Tibial artery (tissue), 4 donors: ENCODE measurements around the gene GAB3.

Experiments
- DNase-seq, 2 donors: peaks; one replicate each; pipeline ENCODE4 v3.0.0-alpha.2; 2019
- H3K27ac ChIP-seq, 2 donors: fragments of 200-600 bp; sonication (generic) in 1 of 2; 1 replicate in 1 of 2; 2 replicates in 1 of 2; pipeline ENCODE4 v1.5.1; 2018 to 2019; ENCODE audit warnings: mild to moderate bottlenecking in 1 of 2
- H3K27me3 ChIP-seq, 2 donors: fragments of 200-600 bp; sonication (generic) in 1 of 2; one replicate each; pipeline versions ENCODE4 v1.5.1 to v1.6.0; 2016 to 2019
- H3K36me3 ChIP-seq, 3 donors: fragments of 200-600 bp; sonication (generic) in 2 of 3; one replicate each; pipeline ENCODE4 v1.5.1; 2016 to 2019; ENCODE audit warnings: mild to moderate bottlenecking in 2 of 3
- H3K4me1 ChIP-seq, 4 donors: fragments of 200-600 bp; sonication (generic) in 2 of 4; 1 replicate in 3 of 4; 2 replicates in 1 of 4; pipeline ENCODE4 v1.5.1; 2016 to 2019
- H3K4me3 ChIP-seq, 2 donors: fragments of 200-600 bp; sonication (generic) in 1 of 2; 1 replicate in 1 of 2; 2 replicates in 1 of 2; pipeline ENCODE4 v1.5.1; 2018 to 2019; ENCODE audit warnings: mild to moderate bottlenecking in 2 of 2
- H3K9me3 ChIP-seq, 3 donors: fragments of 200-600 bp; sonication (generic) in 1 of 3; one replicate each; pipeline ENCODE4 v1.5.1; 2016 to 2019
- intact Hi-C: fragments of 100-400 bp; cut with DNase I; formaldehyde crosslinking; loops from one replicate; pipeline ENCODE4 v1.15.0; 2023; ENCODE audit warnings: low total_unique reads
- TF ChIP-seq, protein P1 (sequence below), 2 experiments: fragments of 200-600 bp in 1 of 2; fragments of 450-650 bp in 1 of 2; IDR thresholded peaks; one replicate each; pipeline ENCODE4 v1.5.1; 2017 to 2019; ENCODE audit warnings: antibody characterized with exemption in 2 of 2, mild to moderate bottlenecking in 1 of 2, moderate library complexity in 1 of 2

Gene GAB3

GRCh38 chrX:154749856-154750255 is 1.0 kb downstream of the GAB3 start:
- peaks cover 3 to 12% (median 8%) of the 10 kb centered on the region in 4 donors for H3K4me1 ChIP-seq
- H3K36me3 ChIP-seq: no peaks in the 10 kb centered on the region
- TF ChIP-seq, protein P1, sequence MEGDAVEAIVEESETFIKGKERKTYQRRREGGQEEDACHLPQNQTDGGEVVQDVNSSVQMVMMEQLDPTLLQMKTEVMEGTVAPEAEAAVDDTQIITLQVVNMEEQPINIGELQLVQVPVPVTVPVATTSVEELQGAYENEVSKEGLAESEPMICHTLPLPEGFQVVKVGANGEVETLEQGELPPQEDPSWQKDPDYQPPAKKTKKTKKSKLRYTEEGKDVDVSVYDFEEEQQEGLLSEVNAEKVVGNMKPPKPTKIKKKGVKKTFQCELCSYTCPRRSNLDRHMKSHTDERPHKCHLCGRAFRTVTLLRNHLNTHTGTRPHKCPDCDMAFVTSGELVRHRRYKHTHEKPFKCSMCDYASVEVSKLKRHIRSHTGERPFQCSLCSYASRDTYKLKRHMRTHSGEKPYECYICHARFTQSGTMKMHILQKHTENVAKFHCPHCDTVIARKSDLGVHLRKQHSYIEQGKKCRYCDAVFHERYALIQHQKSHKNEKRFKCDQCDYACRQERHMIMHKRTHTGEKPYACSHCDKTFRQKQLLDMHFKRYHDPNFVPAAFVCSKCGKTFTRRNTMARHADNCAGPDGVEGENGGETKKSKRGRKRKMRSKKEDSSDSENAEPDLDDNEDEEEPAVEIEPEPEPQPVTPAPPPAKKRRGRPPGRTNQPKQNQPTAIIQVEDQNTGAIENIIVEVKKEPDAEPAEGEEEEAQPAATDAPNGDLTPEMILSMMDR (IDR thresholded peaks at IDR 0.05): no peak
- no peaks in the 10 kb centered on the region for H3K9me3 ChIP-seq
- H3K4me3 ChIP-seq: peak overlapping the region; percentile 62 to 64
- DNase-seq: no peak
- H3K27ac ChIP-seq: peak overlapping the region; percentile 76 to 89
- H3K27me3 ChIP-seq: no peaks in the 10 kb centered on the region
- intact Hi-C loops: no loop called here

DNA sequence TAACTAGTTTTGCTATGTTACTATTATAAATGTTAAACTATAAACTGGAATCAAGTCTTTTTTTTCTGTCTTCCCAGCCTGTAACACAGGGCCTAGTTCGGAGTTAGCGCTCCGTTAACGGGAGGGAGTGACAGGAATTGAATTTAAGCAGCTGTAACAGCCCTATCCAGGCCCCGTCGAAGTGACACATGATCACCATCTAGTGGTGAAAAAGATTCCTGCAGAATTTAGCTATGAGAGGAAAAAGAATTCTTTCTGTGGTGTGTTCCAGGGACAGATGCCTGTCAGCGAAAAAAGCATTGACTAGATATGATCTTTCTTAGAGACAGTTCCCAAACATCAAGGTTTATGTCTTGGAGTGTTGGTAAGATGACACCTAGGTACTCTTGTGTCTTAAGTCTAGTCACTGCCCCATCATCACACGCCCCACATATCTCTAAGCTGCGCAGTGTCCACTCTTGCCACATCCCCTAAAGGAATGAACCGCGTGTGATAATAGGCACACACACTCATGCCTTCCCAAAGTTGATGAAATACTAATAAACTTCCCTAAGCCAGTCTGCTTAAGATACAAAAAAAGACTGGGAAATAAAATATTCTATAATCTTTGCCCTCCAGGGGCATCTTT is 2.1 kb downstream of the GAB3 start:
- no peaks in the 10 kb centered on the region for H3K36me3 ChIP-seq
- TF ChIP-seq, protein P1 (IDR thresholded peaks at IDR 0.05): peak; percentile 61 to 70
- H3K4me3 ChIP-seq: no peak overlapping the region
- peaks cover 3 to 12% (median 8%) of the 10 kb centered on the region in 4 donors for H3K4me1 ChIP-seq
- H3K27ac ChIP-seq: peak overlapping the region in 1 of 2 donors; percentile 54
- no peak for DNase-seq
- intact Hi-C loops: no loop called here
- H3K27me3 ChIP-seq: no peaks in the 10 kb centered on the region
- H3K9me3 ChIP-seq: no peaks in the 10 kb centered on the region

- no peak for DNase-seq
- Histone ChIP-seq H3K27ac (no peak overlapping the region), H3K4me3 (no peak overlapping the region), H3K27me3 (no peaks in the 10 kb centered on the region), H3K9me3 (no peaks in the 10 kb centered on the region), H3K36me3 (no peaks in the 10 kb centered on the region), H3K4me1 (peaks cover 0 to 11% (median 0%) of the 10 kb centered on the region in 4 donors)
- intact Hi-C loops: no loop called here
- TF ChIP-seq, protein P1 (IDR thresholded peaks at IDR 0.05): no peak
These were observed 8.3 kb downstream of the GAB3 start for GRCh38 chrX:154742613-154743012.

GRCh38 chrX:154739952-154740465 is 10.9 kb downstream of the GAB3 start:
- H3K36me3 ChIP-seq: no peaks in the 10 kb centered on the region
- intact Hi-C loops: no loop called here
- TF ChIP-seq, protein P1 (IDR thresholded peaks at IDR 0.05): no peak
- H3K4me3 ChIP-seq: no peak overlapping the region
- no peaks in the 10 kb centered on the region for H3K9me3 ChIP-seq
- no peak for DNase-seq
- H3K4me1 ChIP-seq: peaks cover 0 to 37% (median 9%) of the 10 kb centered on the region in 4 donors
- H3K27ac ChIP-seq: no peak overlapping the region
- H3K27me3 ChIP-seq: no peaks in the 10 kb centered on the region

DNA sequence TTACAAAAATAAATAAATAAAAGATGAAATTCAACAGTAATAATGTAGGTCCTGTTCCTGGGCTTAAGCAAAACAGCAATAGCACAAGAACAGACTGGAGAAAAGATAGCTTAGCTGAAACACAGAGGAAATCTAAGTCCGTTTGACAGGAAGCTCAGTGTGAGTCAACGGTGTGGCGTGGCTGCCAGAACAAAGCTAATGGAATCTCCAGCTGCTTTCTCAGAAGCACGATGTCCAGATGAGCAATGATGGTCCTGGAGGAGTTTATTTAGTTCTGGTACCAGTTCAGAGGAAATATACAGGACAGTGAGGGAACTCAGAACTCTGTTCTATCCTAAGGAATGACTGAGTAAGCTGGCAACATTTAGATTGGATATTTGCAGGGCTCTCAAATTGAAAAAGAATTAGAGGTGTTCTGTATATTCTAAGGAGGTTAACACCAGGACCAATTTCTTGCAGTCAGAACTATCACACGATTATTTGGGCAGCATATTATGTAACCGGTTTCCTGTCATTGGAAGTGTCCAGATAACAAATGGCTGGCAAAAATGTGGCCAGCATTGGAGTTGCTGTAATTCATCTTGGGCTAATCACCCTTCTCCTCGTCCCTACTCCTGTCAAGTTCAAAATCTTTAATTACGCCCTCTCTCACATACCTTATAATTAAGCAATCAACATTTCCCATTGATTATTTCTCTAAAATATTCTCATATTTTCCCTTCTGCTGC is 12.7 kb downstream of the GAB3 start:
- no peaks in the 10 kb centered on the region for H3K27me3 ChIP-seq
- H3K36me3 ChIP-seq: no peaks in the 10 kb centered on the region
- peak in 1 of 2 donors; percentile 45 for DNase-seq
- H3K27ac ChIP-seq: peak overlapping the region; percentile 37 to 50
- TF ChIP-seq, protein P1 (IDR thresholded peaks at IDR 0.05): no peak
- intact Hi-C loops: no loop called here
- H3K9me3 ChIP-seq: no peaks in the 10 kb centered on the region
- H3K4me1 ChIP-seq: peaks cover 0 to 55% (median 21%) of the 10 kb centered on the region in 4 donors
- no peak overlapping the region for H3K4me3 ChIP-seq
